ENCODE measurements around the gene UBAP2.

UBAP2 gene, protein sequence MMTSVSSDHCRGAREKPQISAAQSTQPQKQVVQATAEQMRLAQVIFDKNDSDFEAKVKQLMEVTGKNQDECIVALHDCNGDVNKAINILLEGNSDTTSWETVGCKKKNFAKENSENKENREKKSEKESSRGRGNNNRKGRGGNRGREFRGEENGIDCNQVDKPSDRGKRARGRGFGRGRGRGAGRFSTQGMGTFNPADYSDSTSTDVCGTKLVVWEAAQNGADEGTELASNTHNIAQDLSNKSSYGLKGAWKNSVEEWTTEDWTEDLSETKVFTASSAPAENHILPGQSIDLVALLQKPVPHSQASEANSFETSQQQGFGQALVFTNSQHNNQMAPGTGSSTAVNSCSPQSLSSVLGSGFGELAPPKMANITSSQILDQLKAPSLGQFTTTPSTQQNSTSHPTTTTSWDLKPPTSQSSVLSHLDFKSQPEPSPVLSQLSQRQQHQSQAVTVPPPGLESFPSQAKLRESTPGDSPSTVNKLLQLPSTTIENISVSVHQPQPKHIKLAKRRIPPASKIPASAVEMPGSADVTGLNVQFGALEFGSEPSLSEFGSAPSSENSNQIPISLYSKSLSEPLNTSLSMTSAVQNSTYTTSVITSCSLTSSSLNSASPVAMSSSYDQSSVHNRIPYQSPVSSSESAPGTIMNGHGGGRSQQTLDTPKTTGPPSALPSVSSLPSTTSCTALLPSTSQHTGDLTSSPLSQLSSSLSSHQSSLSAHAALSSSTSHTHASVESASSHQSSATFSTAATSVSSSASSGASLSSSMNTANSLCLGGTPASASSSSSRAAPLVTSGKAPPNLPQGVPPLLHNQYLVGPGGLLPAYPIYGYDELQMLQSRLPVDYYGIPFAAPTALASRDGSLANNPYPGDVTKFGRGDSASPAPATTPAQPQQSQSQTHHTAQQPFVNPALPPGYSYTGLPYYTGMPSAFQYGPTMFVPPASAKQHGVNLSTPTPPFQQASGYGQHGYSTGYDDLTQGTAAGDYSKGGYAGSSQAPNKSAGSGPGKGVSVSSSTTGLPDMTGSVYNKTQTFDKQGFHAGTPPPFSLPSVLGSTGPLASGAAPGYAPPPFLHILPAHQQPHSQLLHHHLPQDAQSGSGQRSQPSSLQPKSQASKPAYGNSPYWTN

GRCh38 chr9:34048727-34049629 is at the start of gene UBAP2:
Gene UBAP2, minus strand, starts transcription at chr9:34048887. Its CDS starts 31,739 bp downstream, at chr9:34017148.
- DNase-seq = peak; percentile 96 to 98

- no peak for DNase-seq
These were observed 49.6 kb upstream of the UBAP2 start for GRCh38 chr9:34098307-34098706.

DNA sequence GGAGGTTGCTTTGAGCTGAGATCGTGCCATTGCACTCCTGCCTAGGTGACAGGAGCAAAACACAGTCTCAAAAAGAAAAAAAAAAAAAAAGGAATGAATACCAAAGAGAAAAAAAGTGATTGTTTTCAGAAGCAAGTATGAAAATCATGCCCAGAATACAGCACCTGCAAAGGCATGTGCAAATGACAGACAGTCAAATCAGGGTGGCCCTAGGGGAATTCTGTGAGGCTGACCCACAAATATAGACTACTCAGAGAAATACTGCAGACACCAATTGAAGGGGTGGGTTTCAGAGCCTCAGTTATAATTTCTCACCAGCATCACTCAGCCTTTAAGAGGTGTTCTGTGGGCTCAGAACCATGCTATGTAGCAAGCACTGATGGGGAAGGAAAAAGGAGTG is 49.2 kb upstream of the UBAP2 start:
- DNase-seq = no peak

- no peak for DNase-seq
These were observed 48.1 kb upstream of the UBAP2 start for GRCh38 chr9:34096751-34097150.

- no peak for DNase-seq
These were observed 44.9 kb upstream of the UBAP2 start for GRCh38 chr9:34093578-34093977.

- no peak for DNase-seq
These were observed 40.6 kb upstream of the UBAP2 start for GRCh38 chr9:34089311-34089710.

DNA sequence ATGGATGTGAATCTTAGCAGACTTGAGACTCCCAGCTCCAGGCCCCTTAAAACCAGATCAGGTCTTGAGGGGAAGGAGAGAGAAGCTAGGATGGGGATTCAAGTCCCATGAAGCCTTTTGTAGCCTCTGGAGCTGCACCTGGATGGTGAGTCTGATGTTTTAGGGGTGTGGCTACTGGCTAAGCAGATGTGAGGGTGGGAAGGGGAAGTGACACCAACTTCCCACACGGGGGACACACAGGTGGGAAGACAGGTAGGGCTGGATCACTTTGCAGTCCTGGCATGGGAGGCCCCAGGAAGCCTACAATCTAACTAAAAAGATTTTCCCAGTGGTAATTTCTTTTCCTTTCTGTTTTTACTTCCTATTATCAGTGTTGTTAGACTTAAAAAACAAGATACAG is 38.7 kb upstream of the UBAP2 start:
- DNase-seq = no peak

DNA sequence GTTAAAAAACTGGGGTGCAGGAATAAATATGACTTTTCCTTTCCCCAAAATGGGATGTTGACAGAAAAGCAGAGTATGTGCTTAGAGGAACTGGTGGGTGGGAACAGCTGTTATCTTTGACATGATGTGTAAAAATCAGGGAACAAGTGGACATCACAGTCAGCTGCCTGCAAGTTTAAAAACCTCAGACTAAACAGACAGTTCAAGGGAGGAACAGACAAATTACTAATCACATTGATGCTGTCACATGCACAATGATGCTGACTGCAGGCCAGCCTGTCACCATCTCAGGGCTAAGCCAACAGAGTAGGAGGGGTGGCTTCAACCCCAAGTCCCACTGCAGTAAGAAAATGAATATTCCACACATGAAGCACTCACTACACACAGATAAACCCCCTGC is 38.2 kb upstream of the UBAP2 start:
- no peak for DNase-seq

GRCh38 chr9:34085581-34086500 is 37.2 kb upstream of the UBAP2 start:
- DNase-seq = no peak

- no peak for DNase-seq
These were observed 35.9 kb upstream of the UBAP2 start for GRCh38 chr9:34084562-34084961.

DNA sequence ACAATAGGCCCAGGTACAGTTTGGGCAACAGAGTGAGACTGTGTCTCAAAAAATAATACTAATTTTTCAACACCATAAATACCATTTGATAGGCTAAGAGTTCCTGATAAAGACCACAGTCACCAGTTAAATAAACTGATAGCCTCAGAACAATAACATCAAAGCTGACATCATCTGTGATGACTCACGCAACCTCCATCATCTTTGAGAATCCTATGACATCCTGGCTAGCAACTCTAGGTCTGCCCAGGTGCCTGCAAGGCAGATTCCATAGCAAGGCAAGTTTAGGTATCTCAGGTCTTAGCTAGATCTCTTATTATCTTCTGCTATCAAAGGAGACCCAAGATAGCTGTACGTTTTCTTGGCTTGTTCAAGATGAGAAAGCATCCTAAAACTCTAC is 30.5 kb upstream of the UBAP2 start:
- DNase-seq = no peak

GRCh38 chr9:34072868-34073590 is 24.3 kb upstream of the UBAP2 start:
- DNase-seq = no peak

DNA sequence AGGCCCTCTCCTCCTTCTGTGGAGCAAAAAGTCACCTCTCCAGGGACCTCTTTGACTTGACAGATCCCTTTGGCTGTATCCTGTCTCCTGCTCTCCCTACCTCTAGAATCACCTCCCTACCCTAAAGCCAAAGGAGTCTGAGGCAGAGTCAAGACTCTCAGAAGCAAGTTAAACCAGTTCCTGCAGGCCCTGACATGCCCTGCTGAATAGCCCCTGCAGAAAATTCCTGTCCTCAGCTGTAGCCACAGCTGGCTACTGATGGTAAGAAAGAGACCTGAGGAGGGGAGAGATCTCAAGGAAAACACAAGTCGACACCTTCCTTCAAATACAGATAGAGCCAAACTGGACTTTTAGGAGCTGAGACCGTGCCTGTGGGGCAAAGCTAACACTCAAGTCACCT is 23.7 kb upstream of the UBAP2 start:
- DNase-seq = no peak

DNA sequence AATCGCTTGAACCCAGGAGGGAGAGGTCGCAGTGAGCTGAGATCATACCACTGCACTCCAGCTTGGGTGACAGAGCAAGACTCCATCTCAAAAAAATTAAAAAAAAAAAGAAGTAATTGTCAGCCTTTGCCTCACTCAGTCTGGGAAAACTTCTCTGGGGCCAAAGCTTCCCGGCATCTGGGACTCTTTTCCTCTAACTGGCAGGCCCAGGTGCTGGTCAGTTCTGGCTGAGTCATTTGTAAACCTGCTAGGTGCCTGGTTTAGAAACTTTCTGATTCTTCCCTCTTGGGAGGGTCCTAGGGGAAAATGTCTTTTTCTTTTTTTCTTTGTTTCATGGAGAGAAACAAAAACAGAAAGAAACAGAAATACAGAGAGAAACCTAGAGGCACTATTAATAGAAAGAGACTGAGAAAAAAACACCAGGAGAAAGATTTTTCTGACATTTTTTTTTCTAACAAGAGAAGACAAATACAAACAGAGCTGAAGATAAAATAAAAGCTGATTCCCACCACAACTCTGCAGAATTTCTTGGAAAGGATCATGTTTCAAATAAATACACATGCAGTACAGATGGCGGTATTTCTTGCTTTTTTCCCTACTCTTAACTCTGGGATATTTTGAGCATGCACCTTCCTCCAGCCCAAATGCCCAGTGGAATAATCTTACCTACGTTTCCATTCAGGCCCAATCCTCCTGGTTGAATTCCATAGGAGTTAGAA is 22.1 kb upstream of the UBAP2 start:
- DNase-seq = no peak

DNA sequence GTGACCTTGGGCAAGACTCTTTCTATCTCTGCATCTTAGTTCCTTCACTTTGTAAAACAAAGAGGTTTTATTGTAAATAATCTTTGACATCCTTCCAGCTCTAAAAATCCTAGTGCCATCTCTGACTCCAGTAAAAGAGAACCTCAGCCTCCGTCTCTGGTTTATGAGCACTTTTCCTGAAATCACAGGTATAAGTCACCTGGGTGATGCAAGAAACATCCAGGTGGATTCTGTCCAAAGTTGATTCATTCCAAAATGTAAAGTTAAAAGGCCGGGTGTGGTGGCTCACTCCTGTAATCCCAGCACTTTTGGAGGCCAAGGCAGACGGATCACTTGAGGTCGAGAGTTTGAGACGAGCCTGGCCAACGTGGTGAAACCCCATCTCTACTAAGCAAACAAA is 21.1 kb upstream of the UBAP2 start:
- no peak for DNase-seq

- DNase-seq = no peak
These were observed 16.9 kb upstream of the UBAP2 start for GRCh38 chr9:34065541-34065940.

- DNase-seq = no peak
These were observed 11.3 kb upstream of the UBAP2 start for GRCh38 chr9:34059954-34060353.

DNA sequence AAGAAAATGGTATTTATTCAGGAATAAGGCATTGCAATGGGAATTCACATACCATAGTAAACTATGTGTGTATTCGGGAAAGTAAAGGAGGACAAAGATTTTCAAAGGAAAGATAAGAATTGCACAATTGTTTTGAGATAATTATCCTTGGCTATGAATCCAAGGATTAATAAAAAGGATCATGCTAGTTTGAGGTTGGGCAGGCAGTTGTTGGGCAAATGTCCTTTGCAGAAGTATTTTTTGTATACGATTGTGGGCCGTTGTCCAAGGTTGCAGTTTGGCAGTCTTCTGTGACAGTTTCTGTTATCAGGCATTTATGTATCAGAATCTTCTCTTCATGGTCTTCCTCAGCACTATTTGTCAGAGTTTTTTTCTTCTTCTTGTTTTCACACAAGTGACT is 10.6 kb upstream of the UBAP2 start:
- no peak for DNase-seq

DNA sequence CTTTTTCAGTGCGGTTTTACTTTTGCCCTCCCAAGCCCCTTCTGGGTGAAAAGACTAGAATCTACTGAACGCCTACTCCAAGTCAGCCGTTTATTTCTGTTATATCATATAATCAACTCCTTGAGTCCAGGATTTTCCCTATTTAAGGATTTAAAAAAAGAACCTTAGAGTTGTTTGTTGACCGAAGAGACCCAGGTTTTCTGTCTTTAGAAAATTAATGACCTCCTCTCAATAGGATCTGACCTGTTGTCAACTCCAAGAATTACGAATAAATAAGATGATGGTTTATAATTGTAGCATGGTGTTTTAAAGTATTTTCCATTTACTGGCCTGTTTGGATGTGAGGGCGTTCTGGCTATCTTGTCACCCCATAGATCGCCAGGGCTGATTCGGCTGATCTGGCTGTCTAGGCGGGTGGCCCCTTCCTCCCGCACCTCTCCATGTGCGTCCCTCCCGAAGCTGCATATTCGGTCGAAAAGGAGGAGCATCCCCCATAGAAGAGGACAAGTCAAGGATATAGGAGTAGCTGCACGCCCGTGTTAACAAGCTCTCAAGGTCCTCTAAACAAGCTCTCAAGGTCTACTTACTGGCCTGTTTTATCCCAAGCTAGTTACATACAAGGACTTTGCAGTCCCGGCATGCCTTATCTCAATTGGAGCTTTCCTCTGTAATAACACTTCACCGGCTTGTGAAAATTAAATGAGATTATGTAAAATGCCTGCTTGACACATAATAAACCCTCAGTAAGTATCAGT is 1.1 kb upstream of the UBAP2 start:
- no peak for DNase-seq
